Kidney (tissue), 14 donors: ENCODE data around the gene PHACTR1. TPM values are rescaled to one million over a fixed set of nuclear protein-coding genes. Genes with fewer than 3 reads are reported as not detected.

Experiments
- DNase-seq, 5 donors: peaks; one replicate each; pipeline ENCODE4 v3.0.0-alpha.2; 2013 to 2020
- FAIRE-seq: peaks from 2 replicates; lab custom pipeline; 2012; peaks lifted over from hg19 to GRCh38; lab: Jason Lieb, UNC
- H3K27ac ChIP-seq, 2 donors: one replicate each; pipeline ENCODE4 v1.7.0; 2013; ENCODE audit warnings: low read depth in 2 of 2, low read length in 2 of 2, inconsistent platforms in 1 of 2
- H3K27me3 ChIP-seq: one replicate; pipeline ENCODE4 v1.7.1; 2013; ENCODE audit warnings: low read length, inconsistent platforms; ENCODE audit not compliant: control insufficient read depth, insufficient read depth
- H3K36me3 ChIP-seq, 3 donors: one replicate each; pipeline versions ENCODE4 v1.7.0 to v1.7.1; 2013; ENCODE audit warnings: low read length in 3 of 3, control low read depth in 1 of 3, inconsistent platforms in 1 of 3; ENCODE audit not compliant: insufficient read depth in 3 of 3, control insufficient read depth in 2 of 3
- H3K4me1 ChIP-seq, 3 donors: one replicate each; pipeline versions ENCODE4 v1.7.0 to v1.7.1; 2013; ENCODE audit warnings: low read length in 3 of 3, inconsistent platforms in 1 of 3, low read depth in 1 of 3; ENCODE audit not compliant: control insufficient read depth in 2 of 3, insufficient read depth in 2 of 3
- H3K4me3 ChIP-seq, 3 donors: one replicate each; pipeline versions ENCODE4 v1.7.0 to v1.8.1; 2013; ENCODE audit warnings: low read length in 3 of 3, control low read depth in 1 of 3, inconsistent platforms in 1 of 3
- H3K9ac ChIP-seq, 3 donors: one replicate each; pipeline versions ENCODE4 v1.7.0 to v1.7.1; 2013; ENCODE audit warnings: low read length in 3 of 3, control low read depth in 1 of 3, inconsistent platforms in 1 of 3
- H3K9me3 ChIP-seq, 3 donors: one replicate each; pipeline versions ENCODE4 v1.7.0 to v1.7.1; 2013; ENCODE audit warnings: low read length in 3 of 3, control low read depth in 1 of 3, inconsistent platforms in 1 of 3; ENCODE audit not compliant: control insufficient read depth in 2 of 3, insufficient read depth in 1 of 3
- CTCF ChIP-seq: IDR thresholded peaks from 3 replicates; pipeline ENCODE4 v1.5.1; 2012; ENCODE audit warnings: mild to moderate bottlenecking, moderate library complexity, borderline replicate concordance; ENCODE audit not compliant: insufficient read depth; ENCODE audit errors: extremely low read depth
- intact Hi-C: fragments of 100-400 bp; cut with DNase I; formaldehyde crosslinking; loops from one replicate; pipeline ENCODE4 v1.11.1; 2022
- polyA plus RNA-seq: library from polyadenylated mRNA; stranded (reverse); fragments of 350-450 nt; fragmentation: Illumina TruSeq; extraction: RNeasy Lipid Tissue Mini Kit (QIAGEN cat#74804); gene quantifications from one replicate; pipeline ENCODE4 v1.2.3, GENCODE V29; 2014; ENCODE audit warnings: low read depth, low replicate concordance; ENCODE audit not compliant: insufficient read depth
- total RNA-seq: library from RNA; stranded (reverse); fragmentation: NEBNext Ultra II Directional; extraction: Animal tissue kit (Norgen Biotek cat#: 25700); gene quantifications from one replicate; pipeline ENCODE4 v1.2.1, GENCODE V29; 2021
- donor health status: control.
- donor health status: control.
- donor health status: control.
- donor health status: control.
- donor health status: control.
- donor health status: DM: yes; HTN: yes; CAD: no.
- donor health status: Normal renal cell carcinoma (clear cell type).

The PHACTR1 gene
- total and polyA plus RNA-seq, 2 donors from 2014 or later = 3.3 to 33.6 TPM

- no peaks in the 10 kb centered on the region for H3K36me3 ChIP-seq
- no peaks in the 10 kb centered on the region for H3K9me3 ChIP-seq
- H3K4me1 ChIP-seq = no peaks in the 10 kb centered on the region
- intact Hi-C loops = no loop called here
- H3K27me3 ChIP-seq = no peaks in the 10 kb centered on the region
- FAIRE-seq (no peak), DNase-seq (no peak)
- TF ChIP-seq CTCF = no peak
- H3K9ac ChIP-seq = no peak overlapping the region
- H3K27ac ChIP-seq = no peak overlapping the region
- no peak overlapping the region for H3K4me3 ChIP-seq
Measured at GRCh38 chr6:12951415-12951814, 234.8 kb downstream of the PHACTR1 start.

- DNase-seq (no peak), FAIRE-seq (no peak)
- Histone ChIP-seq H3K27ac (no peak overlapping the region), H3K9me3 (no peaks in the 10 kb centered on the region), H3K27me3 (no peaks in the 10 kb centered on the region), H3K4me1 (no peaks in the 10 kb centered on the region), H3K9ac (no peak overlapping the region), H3K36me3 (no peaks in the 10 kb centered on the region), H3K4me3 (no peak overlapping the region)
- intact Hi-C loops = no loop called here
- TF ChIP-seq CTCF = no peak
Measured at GRCh38 chr6:12952318-12952717, 235.8 kb downstream of the PHACTR1 start.

GRCh38 chr6:12955956-12956355, 239.4 kb downstream of the PHACTR1 start:
- FAIRE-seq = no peak
- no peak overlapping the region for H3K9ac ChIP-seq

More at GRCh38 chr6:12955956-12956355, 239.4 kb downstream of the PHACTR1 start:
- H3K27me3 ChIP-seq = no peaks in the 10 kb centered on the region
- no peak for DNase-seq
- peaks cover 0 to 8% (median 4%) of the 10 kb centered on the region in 3 donors for H3K4me1 ChIP-seq
- no peak for TF ChIP-seq CTCF
- H3K4me3 ChIP-seq = no peak overlapping the region
- no peak overlapping the region for H3K27ac ChIP-seq
- H3K9me3 ChIP-seq = no peaks in the 10 kb centered on the region
- no peaks in the 10 kb centered on the region for H3K36me3 ChIP-seq
- intact Hi-C loops = no loop called here
